IMR-90 (cell line): ENCODE results near the gene SMIM41.

Source experiments
- CTCF ChIP-seq: conservative IDR thresholded peaks from 2 replicates; pipeline ENCODE4 v1.5.1; 2012; ENCODE audit warnings: mild to moderate bottlenecking, low read depth, low read length, improper control_type of control experiment
- MXI1 ChIP-seq: IDR thresholded peaks from 2 replicates; pipeline ENCODE4 v1.6.1; 2012; ENCODE audit warnings: low read depth, mild to moderate bottlenecking, low read length, moderate library complexity, borderline replicate concordance
- POLR2A ChIP-seq: IDR thresholded peaks from 2 replicates; pipeline ENCODE4 v1.6.1; 2012; ENCODE audit warnings: mild to moderate bottlenecking, low read depth, low read length
- RFX5 ChIP-seq: IDR thresholded peaks from 2 replicates; pipeline ENCODE4 v1.8.0; 2012; ENCODE audit warnings: low read depth, mild to moderate bottlenecking, low read length, moderate library complexity
- USF2 ChIP-seq: fragments of 150-350 bp; IDR thresholded peaks from 2 replicates; pipeline ENCODE4 v1.6.1; 2017; ENCODE audit warnings: mild to moderate bottlenecking, antibody characterized with exemption, low read length, low read depth

- no peak for TF ChIP-seq MXI1
- peak; percentile 77 for TF ChIP-seq POLR2A
- no peak for TF ChIP-seq USF2
- TF ChIP-seq CTCF, result no peak
- no peak for TF ChIP-seq RFX5
Observed at GRCh38 chr12:52053536-52054209, 25.8 kb upstream of the SMIM41 start.
